ENCODE results near the gene ST6GALNAC1. TPM values are rescaled to one million over a fixed set of nuclear protein-coding genes. Genes with fewer than 3 reads are reported as not detected.

Gene ST6GALNAC1
- total RNA-seq, 2 donors from 2014 or later = 8.4 to 27.2 TPM

DNA sequence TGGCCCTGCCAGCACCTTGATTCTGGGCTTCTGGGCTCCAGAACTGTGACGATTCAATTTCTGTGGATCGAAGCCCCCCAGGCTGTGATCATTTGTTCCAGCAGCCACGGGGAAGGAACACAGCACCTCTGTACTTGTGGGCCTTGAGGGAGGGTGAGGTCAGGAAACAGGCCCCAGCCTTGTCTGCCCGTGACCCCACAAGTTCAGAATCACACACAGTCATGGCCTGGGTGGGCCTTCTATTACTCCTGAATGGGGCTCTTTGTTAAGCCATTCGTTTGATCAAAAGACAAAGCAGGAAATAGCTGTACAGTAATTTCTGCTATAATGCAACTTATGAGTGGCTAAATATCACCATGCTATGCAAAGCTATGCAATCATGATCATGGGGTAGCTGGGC is 68.0 kb downstream of the ST6GALNAC1 start:
- TF ChIP-seq, protein P1, sequence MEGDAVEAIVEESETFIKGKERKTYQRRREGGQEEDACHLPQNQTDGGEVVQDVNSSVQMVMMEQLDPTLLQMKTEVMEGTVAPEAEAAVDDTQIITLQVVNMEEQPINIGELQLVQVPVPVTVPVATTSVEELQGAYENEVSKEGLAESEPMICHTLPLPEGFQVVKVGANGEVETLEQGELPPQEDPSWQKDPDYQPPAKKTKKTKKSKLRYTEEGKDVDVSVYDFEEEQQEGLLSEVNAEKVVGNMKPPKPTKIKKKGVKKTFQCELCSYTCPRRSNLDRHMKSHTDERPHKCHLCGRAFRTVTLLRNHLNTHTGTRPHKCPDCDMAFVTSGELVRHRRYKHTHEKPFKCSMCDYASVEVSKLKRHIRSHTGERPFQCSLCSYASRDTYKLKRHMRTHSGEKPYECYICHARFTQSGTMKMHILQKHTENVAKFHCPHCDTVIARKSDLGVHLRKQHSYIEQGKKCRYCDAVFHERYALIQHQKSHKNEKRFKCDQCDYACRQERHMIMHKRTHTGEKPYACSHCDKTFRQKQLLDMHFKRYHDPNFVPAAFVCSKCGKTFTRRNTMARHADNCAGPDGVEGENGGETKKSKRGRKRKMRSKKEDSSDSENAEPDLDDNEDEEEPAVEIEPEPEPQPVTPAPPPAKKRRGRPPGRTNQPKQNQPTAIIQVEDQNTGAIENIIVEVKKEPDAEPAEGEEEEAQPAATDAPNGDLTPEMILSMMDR (IDR thresholded peaks at IDR 0.05) = no peak
- TF ChIP-seq POLR2AphosphoS5 (IDR thresholded peaks at IDR 0.05) (no peak), POLR2A (IDR thresholded peaks at IDR 0.05) (no peak)
- no peak for DNase-seq (ENCODE audit: low spot score)
- Histone ChIP-seq H3K4me1 (replicated peaks) (no peaks in the 10 kb centered on the region), H3K27ac (no peak overlapping the region), H3K4me3 (no peak overlapping the region), H3K27me3 (replicated peaks; ENCODE audit: insufficient read depth) (no peaks in the 10 kb centered on the region), H3K9me3 (no peaks in the 10 kb centered on the region), H3K36me3 (no peaks in the 10 kb centered on the region)
- 79% methylated on average over 5 of the region's 5 CpGs for WGBS
- intact Hi-C loops (cut with DNase I) = no loop called here

Small RNA genes lying within 50 kb of the gene (small RNA-seq; reads per million reads assigned to genes)
- 0 reads per million in 2 donors for gene AC015802.2
- 0 reads per million in 2 donors for gene RNU6-227P

Other genes with a start within 250 kb of the ST6GALNAC1 start
- 10 to 100 TPM; 19.9 to 39.8 TPM for gene UBE2O, start 190.6 kb downstream of the ST6GALNAC1 start, total RNA-seq
- not detected for gene AANAT, start 176.2 kb downstream of the ST6GALNAC1 start, total RNA-seq
- gene RHBDF2, start 142.3 kb downstream of the ST6GALNAC1 start, total RNA-seq = 10 to 100 TPM; 29.9 to 31.1 TPM
- gene CYGB, start 106.0 kb downstream of the ST6GALNAC1 start, total RNA-seq = 10 to 100 TPM in 1 of 2 donors, 1 to 10 TPM in 1; 7.0 to 13.8 TPM
- under 1 TPM; 0.36 to 0.85 TPM for gene PRCD, start 103.7 kb downstream of the ST6GALNAC1 start, total RNA-seq
- 10 to 100 TPM; 21.0 to 23.1 TPM for gene ST6GALNAC2, start 57.9 kb downstream of the ST6GALNAC1 start, total RNA-seq
- 100 to 1,000 TPM in 1 of 2 donors, 10 to 100 TPM in 1; 76.1 to 285 TPM for gene MXRA7, start 67.2 kb upstream of the ST6GALNAC1 start, total RNA-seq
- 10 to 100 TPM; 17.7 to 40.5 TPM for gene JMJD6, start 82.8 kb upstream of the ST6GALNAC1 start, total RNA-seq
- 10 to 100 TPM; 39.5 to 47.9 TPM for gene METTL23, start 83.1 kb upstream of the ST6GALNAC1 start, total RNA-seq
- gene SRSF2, start 93.6 kb upstream of the ST6GALNAC1 start, total RNA-seq = 100 to 1,000 TPM; 217 to 316 TPM
- 10 to 100 TPM; 26.7 to 44.3 TPM for gene MFSD11, start 94.4 kb upstream of the ST6GALNAC1 start, total RNA-seq
- 1 to 10 TPM in 1 of 2 donors, under 1 TPM in 1; 0.14 to 4.1 TPM for gene MGAT5B, start 224.6 kb upstream of the ST6GALNAC1 start, total RNA-seq

Measured in prostate gland (tissue), 2 donors.